Measurements from ENCODE around the gene USH1G. TPM values are rescaled to one million over a fixed set of nuclear protein-coding genes. Genes with fewer than 3 reads are reported as not detected.

USH1G gene
- total and polyA plus RNA-seq, 2 experiments from 2014 or later: 0.65 to 1.6 TPM

- Histone ChIP-seq H3K9me3 (ENCODE audit: low read depth) (no peaks in the 10 kb centered on the region), H3K4me2 (no peak overlapping the region), H3K27ac (no peak overlapping the region), H3K27me3 (no peaks in the 10 kb centered on the region), H4K20me1 (ENCODE audit: insufficient read depth, poor library complexity, severe bottlenecking) (no peaks in the 10 kb centered on the region), H2AFZ (no peak overlapping the region), H3K79me2 (no peaks in the 10 kb centered on the region), H3K4me3 (no peak overlapping the region), H3K9me2 (replicated peaks; ENCODE audit: insufficient read depth) (no peaks in the 10 kb centered on the region), H3K36me3 (replicated peaks; ENCODE audit: insufficient read depth, low read depth) (no peaks in the 10 kb centered on the region), H3K4me1 (ENCODE audit: insufficient read depth) (no peaks in the 10 kb centered on the region)
- no peak for DNase-seq (ENCODE audit: low spot score)
- WGBS (ENCODE audit: low lambda C conversion rate, missing lambda C conversion rate): 78% methylated on average over 14 of the region's 14 CpGs
- TF ChIP-seq EZH2phosphoT487 (IDR thresholded peaks at IDR 0.05; ENCODE audit: low read depth, severe bottlenecking, unreplicated experiment): no peak
- TF ChIP-seq, protein P1, sequence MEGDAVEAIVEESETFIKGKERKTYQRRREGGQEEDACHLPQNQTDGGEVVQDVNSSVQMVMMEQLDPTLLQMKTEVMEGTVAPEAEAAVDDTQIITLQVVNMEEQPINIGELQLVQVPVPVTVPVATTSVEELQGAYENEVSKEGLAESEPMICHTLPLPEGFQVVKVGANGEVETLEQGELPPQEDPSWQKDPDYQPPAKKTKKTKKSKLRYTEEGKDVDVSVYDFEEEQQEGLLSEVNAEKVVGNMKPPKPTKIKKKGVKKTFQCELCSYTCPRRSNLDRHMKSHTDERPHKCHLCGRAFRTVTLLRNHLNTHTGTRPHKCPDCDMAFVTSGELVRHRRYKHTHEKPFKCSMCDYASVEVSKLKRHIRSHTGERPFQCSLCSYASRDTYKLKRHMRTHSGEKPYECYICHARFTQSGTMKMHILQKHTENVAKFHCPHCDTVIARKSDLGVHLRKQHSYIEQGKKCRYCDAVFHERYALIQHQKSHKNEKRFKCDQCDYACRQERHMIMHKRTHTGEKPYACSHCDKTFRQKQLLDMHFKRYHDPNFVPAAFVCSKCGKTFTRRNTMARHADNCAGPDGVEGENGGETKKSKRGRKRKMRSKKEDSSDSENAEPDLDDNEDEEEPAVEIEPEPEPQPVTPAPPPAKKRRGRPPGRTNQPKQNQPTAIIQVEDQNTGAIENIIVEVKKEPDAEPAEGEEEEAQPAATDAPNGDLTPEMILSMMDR (IDR thresholded peaks at IDR 0.05; ENCODE audit: poor library complexity): no peak
- no peak for TF ChIP-seq EZH2 (IDR thresholded peaks at IDR 0.05; ENCODE audit: borderline replicate concordance)
Observed at GRCh38 chr17:74959826-74960515, 36.9 kb upstream of the USH1G start.

GRCh38 chr17:74957935-74958740 is 35.1 kb upstream of the USH1G start:
- H2AFZ ChIP-seq: no peak overlapping the region
- no peaks in the 10 kb centered on the region for H4K20me1 ChIP-seq (ENCODE audit: insufficient read depth, poor library complexity, severe bottlenecking)
- no peaks in the 10 kb centered on the region for H3K27me3 ChIP-seq
- no peaks in the 10 kb centered on the region for H3K79me2 ChIP-seq
- H3K36me3 ChIP-seq (replicated peaks; ENCODE audit: insufficient read depth, low read depth): no peaks in the 10 kb centered on the region
- no peak overlapping the region for H3K4me2 ChIP-seq
- no peaks in the 10 kb centered on the region for H3K9me3 ChIP-seq (ENCODE audit: low read depth)
- H3K4me3 ChIP-seq: no peak overlapping the region
- peak; percentile 73 for DNase-seq (ENCODE audit: low spot score)
- no peaks in the 10 kb centered on the region for H3K9me2 ChIP-seq (replicated peaks; ENCODE audit: insufficient read depth)
- 41% methylated on average over 22 of the region's 33 CpGs for WGBS (ENCODE audit: low lambda C conversion rate, missing lambda C conversion rate)
- peaks cover 3% of the 10 kb centered on the region for H3K4me1 ChIP-seq (ENCODE audit: insufficient read depth)
- H3K27ac ChIP-seq: no peak overlapping the region
- TF ChIP-seq, protein P1 (IDR thresholded peaks at IDR 0.05; ENCODE audit: poor library complexity): peak; percentile 77
- TF ChIP-seq EZH2phosphoT487 (IDR thresholded peaks at IDR 0.05; ENCODE audit: low read depth, severe bottlenecking, unreplicated experiment): no peak
- no peak for TF ChIP-seq EZH2 (IDR thresholded peaks at IDR 0.05; ENCODE audit: borderline replicate concordance)

DNA sequence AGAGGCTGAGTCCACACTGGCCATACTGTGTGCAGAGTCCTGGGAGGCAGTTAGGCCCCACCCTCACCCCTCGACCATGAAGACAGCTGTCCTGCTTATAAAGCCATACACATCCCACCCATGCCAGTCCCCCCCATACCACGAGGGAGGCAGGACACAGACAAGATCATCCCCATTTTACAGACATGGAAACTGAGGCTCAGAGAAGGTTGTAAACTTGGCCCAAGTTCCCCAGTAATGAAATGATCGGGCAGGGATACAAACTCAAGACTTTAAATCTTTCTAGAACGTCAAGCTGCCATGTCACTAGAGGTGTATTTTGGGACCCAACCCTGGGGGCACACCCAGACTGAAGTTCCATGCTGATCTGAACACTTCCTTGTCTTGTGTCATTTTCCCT is 33.0 kb upstream of the USH1G start:
- H3K36me3 ChIP-seq (replicated peaks; ENCODE audit: insufficient read depth, low read depth): no peaks in the 10 kb centered on the region
- no peaks in the 10 kb centered on the region for H3K9me3 ChIP-seq (ENCODE audit: low read depth)
- DNase-seq (ENCODE audit: low spot score): no peak
- H3K4me3 ChIP-seq: no peak overlapping the region
- H3K27ac ChIP-seq: no peak overlapping the region
- WGBS (ENCODE audit: low lambda C conversion rate, missing lambda C conversion rate): 81% methylated on average over 4 of the region's 4 CpGs
- no peaks in the 10 kb centered on the region for H3K27me3 ChIP-seq
- no peak overlapping the region for H3K4me2 ChIP-seq
- H3K79me2 ChIP-seq: no peaks in the 10 kb centered on the region
- TF ChIP-seq, protein P1 (IDR thresholded peaks at IDR 0.05; ENCODE audit: poor library complexity): no peak
- TF ChIP-seq EZH2phosphoT487 (IDR thresholded peaks at IDR 0.05; ENCODE audit: low read depth, severe bottlenecking, unreplicated experiment) (no peak), EZH2 (IDR thresholded peaks at IDR 0.05; ENCODE audit: borderline replicate concordance) (no peak)
- no peaks in the 10 kb centered on the region for H3K9me2 ChIP-seq (replicated peaks; ENCODE audit: insufficient read depth)
- no peaks in the 10 kb centered on the region for H4K20me1 ChIP-seq (ENCODE audit: insufficient read depth, poor library complexity, severe bottlenecking)
- H3K4me1 ChIP-seq (ENCODE audit: insufficient read depth): peaks cover 7% of the 10 kb centered on the region
- no peak overlapping the region for H2AFZ ChIP-seq

Data from hepatocyte (in vitro differentiated cells).